ENCODE results near the gene FTL. TPM values are rescaled to one million over a fixed set of nuclear protein-coding genes. Genes with fewer than 3 reads are reported as not detected.

Gene FTL
- total RNA-seq, 2 experiments from 2014 or later, result 616 to 627 TPM

DNA sequence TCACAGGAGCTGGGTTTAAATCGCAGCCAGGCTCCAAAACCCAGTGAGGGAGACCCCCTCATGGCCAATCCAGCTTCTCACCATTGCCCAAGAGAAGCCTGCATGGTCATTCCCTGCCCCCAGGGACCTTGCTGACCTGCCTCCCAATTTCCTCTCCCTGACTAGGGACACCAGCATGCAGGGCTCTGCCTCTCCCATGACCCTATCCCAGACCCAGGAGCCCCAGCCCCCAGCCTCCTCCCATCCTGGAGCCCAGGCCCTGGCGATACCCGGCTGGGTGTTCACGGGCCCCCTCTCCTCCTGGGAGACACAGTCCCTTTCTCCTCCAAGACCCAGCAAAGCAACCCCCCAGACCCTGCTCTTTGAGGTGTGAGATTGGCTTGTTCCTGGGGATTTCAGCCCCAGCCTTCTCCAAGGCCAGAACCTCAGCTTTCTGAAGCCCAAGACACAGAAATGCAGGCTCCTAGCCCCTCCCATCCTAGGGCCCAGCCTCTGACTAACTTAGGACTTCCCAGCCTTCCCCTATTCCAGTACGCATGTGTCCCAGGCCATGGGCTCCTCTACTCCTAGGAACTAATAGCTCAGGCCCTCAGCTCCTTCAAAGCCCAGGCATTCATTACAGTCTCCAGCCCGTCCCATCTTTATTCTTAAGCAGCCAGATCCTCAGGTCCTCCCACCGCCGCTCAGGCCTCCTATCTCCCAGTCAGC lies 26.9 kb downstream of the FTL start:
- ATAC-seq (ENCODE audit: poor library complexity) (no peak), DNase-seq (peak in 2 of 14 experiments; percentile 62 to 65)
- TF ChIP-seq, protein P1, sequence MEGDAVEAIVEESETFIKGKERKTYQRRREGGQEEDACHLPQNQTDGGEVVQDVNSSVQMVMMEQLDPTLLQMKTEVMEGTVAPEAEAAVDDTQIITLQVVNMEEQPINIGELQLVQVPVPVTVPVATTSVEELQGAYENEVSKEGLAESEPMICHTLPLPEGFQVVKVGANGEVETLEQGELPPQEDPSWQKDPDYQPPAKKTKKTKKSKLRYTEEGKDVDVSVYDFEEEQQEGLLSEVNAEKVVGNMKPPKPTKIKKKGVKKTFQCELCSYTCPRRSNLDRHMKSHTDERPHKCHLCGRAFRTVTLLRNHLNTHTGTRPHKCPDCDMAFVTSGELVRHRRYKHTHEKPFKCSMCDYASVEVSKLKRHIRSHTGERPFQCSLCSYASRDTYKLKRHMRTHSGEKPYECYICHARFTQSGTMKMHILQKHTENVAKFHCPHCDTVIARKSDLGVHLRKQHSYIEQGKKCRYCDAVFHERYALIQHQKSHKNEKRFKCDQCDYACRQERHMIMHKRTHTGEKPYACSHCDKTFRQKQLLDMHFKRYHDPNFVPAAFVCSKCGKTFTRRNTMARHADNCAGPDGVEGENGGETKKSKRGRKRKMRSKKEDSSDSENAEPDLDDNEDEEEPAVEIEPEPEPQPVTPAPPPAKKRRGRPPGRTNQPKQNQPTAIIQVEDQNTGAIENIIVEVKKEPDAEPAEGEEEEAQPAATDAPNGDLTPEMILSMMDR (IDR thresholded peaks at IDR 0.05), result no peak
- Mint-ChIP-seq H3K27me3 (no peaks in the 10 kb centered on the region), H3K4me3 (peak overlapping the region; percentile 92), H3K27ac (peak overlapping the region; percentile 90), H3K36me3 (ENCODE audit: low read depth) (peaks cover 39% of the 10 kb centered on the region), H3K9me3 (no peaks in the 10 kb centered on the region), H3K4me1 (ENCODE audit: low read depth) (peaks cover 38% of the 10 kb centered on the region)
- Histone ChIP-seq H3K27ac (ENCODE audit: low read depth in 1 of 2, low read length in 2 of 2) (peak overlapping the region in 1 of 2 donors; percentile 41), H3K4me3 (ENCODE audit: low read length) (peak overlapping the region; percentile 84), H3K27me3 (ENCODE audit: control insufficient read depth in 1 of 2, insufficient read depth in 2 of 2, low read length in 2 of 2) (no peaks in the 10 kb centered on the region), H3K4me1 (ENCODE audit: insufficient read depth, low read length) (peaks cover 43% of the 10 kb centered on the region), H3K9me3 (ENCODE audit: control insufficient read depth in 1 of 2, insufficient read depth in 1 of 2, low read length in 2 of 2) (no peaks in the 10 kb centered on the region), H3K36me3 (ENCODE audit: insufficient read depth, low read length) (peaks cover 10% of the 10 kb centered on the region)
- intact Hi-C loops (cut with DNase I, micrococcal nuclease), result loop anchor here (2.0 to 10.0 kb wide), 9 partner anchors 27 to 627 kb away; partner anchors contain the start of genes CYTH2 (in 1 of the 2), DHDH (in 1 of the 2), IZUMO1 (in 1 of the 2) and SLC17A7 (in 1 of the 2)
- ChIA-PET POLR2A (interaction anchor here (0.8 to 3.3 kb wide), 4 partner anchors 25 to 346 kb away, joined by 4 to 41 read pairs (median 12); partner anchors contain the start of genes CA11, FTL, LIN7B and NUCB1), CTCF (interaction anchor here (0.5 to 2.4 kb wide), 4 partner anchors 21 to 106 kb away, joined by 3 to 15 read pairs (median 9); no protein-coding TSS in a partner anchor)

GRCh38 chr19:48992581-48993174 lies 27.6 kb downstream of the FTL start:
- Histone ChIP-seq H3K4me1 (ENCODE audit: insufficient read depth, low read length) (peaks cover 43% of the 10 kb centered on the region), H3K4me3 (ENCODE audit: low read length) (peak overlapping the region; percentile 84), H3K36me3 (ENCODE audit: insufficient read depth, low read length) (peaks cover 10% of the 10 kb centered on the region), H3K27ac (ENCODE audit: low read depth in 1 of 2, low read length in 2 of 2) (peak overlapping the region; percentile 41 to 82), H3K9me3 (ENCODE audit: control insufficient read depth in 1 of 2, insufficient read depth in 1 of 2, low read length in 2 of 2) (no peaks in the 10 kb centered on the region), H3K27me3 (ENCODE audit: control insufficient read depth in 1 of 2, insufficient read depth in 2 of 2, low read length in 2 of 2) (no peaks in the 10 kb centered on the region)
- Mint-ChIP-seq H3K9me3 (no peaks in the 10 kb centered on the region), H3K27ac (peak overlapping the region; percentile 90), H3K27me3 (no peaks in the 10 kb centered on the region), H3K4me3 (peak overlapping the region; percentile 92), H3K4me1 (ENCODE audit: low read depth) (peaks cover 40% of the 10 kb centered on the region), H3K36me3 (ENCODE audit: low read depth) (peaks cover 34% of the 10 kb centered on the region)
- intact Hi-C loops (cut with DNase I, micrococcal nuclease), result loop anchor here (2.0 to 10.0 kb wide), 9 partner anchors 26 to 628 kb away; partner anchors contain the start of genes CYTH2 (in 1 of the 2), DHDH (in 1 of the 2), IZUMO1 (in 1 of the 2) and SLC17A7 (in 1 of the 2)
- CTCF ChIA-PET, result interaction anchor here (0.5 to 2.4 kb wide), 17 partner anchors 13 to 725 kb away, joined by 3 to 15 read pairs (median 5); partner anchors contain the start of genes BAX, NUCB1 and PPP1R15A
- no peak for ATAC-seq (ENCODE audit: poor library complexity)
- TF ChIP-seq, protein P1 (IDR thresholded peaks at IDR 0.05), result no peak
- POLR2A ChIA-PET, result interaction anchor here (0.8 to 3.3 kb wide), 32 partner anchors 14 to 1719 kb away, joined by 3 to 41 read pairs (median 4); partner anchors contain the start of genes AKT1S1, AP2A1, CA11 and CGB7
- peak in 2 of 14 experiments; percentile 8 to 33 for DNase-seq

Data from CD4-positive, alpha-beta T cell (primary cell).